Neural progenitor cell (in vitro differentiated cells): ENCODE measurements around the gene FGF4. TPM values are rescaled to one million over a fixed set of nuclear protein-coding genes. Genes with fewer than 3 reads are reported as not detected.
A peak's percentile ranks its signal among the peaks of the same experiment; 100 is the strongest.

ENCODE experiments used
- DNase-seq: peaks from one replicate; pipeline ENCODE4 v3.0.0-alpha.2; 2016; ENCODE audit warnings: low spot score
- H2AFZ ChIP-seq: fragments of 200-600 bp; sonication (generic); replicated peaks from 2 replicates; pipeline ENCODE4 v1.6.1; 2016; ENCODE audit warnings: antibody characterized with exemption
- H3F3A ChIP-seq: fragments of 200-600 bp; sonication (generic); 2 replicates; pipeline ENCODE4 v1.6.1; 2016; ENCODE audit warnings: antibody characterized with exemption, low read depth
- H3K27ac ChIP-seq: fragments of 200-600 bp; sonication (generic); 2 replicates; pipeline ENCODE4 v1.5.1; 2016; ENCODE audit warnings: mild to moderate bottlenecking
- H3K27me3 ChIP-seq: fragments of 200-600 bp; sonication (generic); 2 replicates; pipeline ENCODE4 v1.6.1; 2016; ENCODE audit warnings: mild to moderate bottlenecking, moderate library complexity
- H3K36me3 ChIP-seq: fragments of 200-600 bp; sonication (generic); 2 replicates; pipeline ENCODE4 v1.5.1; 2016
- H3K4me1 ChIP-seq: fragments of 200-600 bp; sonication (generic); 2 replicates; pipeline ENCODE4 v1.6.1; 2016; ENCODE audit warnings: mixed run types
- H3K4me2 ChIP-seq: fragments of 200-600 bp; sonication (generic); 2 replicates; pipeline ENCODE4 v1.6.1; 2016
- H3K4me3 ChIP-seq: fragments of 200-600 bp; sonication (generic); 2 replicates; pipeline ENCODE4 v1.5.1; 2016
- H3K79me2 ChIP-seq: fragments of 200-600 bp; sonication (generic); 2 replicates; pipeline ENCODE4 v1.6.1; 2016; ENCODE audit warnings: low read depth
- H3K9ac ChIP-seq: fragments of 200-600 bp; sonication (generic); 2 replicates; pipeline ENCODE4 v1.6.1; 2016
- H3K9me3 ChIP-seq: fragments of 200-600 bp; sonication (generic); 2 replicates; pipeline ENCODE4 v1.5.1; 2016; ENCODE audit warnings: low read depth
- H4K20me1 ChIP-seq: fragments of 200-600 bp; sonication (generic); 2 replicates; pipeline ENCODE4 v1.6.1; 2016; ENCODE audit warnings: low read depth
- H3K27ac Mint-ChIP-seq: 3 replicates; pipeline ENCODE4 v1.8.0; 2021; ENCODE audit warnings: mixed read lengths
- H3K27me3 Mint-ChIP-seq: 2 replicates; pipeline ENCODE4 v1.8.0; 2022; ENCODE audit warnings: low read depth, mild to moderate bottlenecking, inconsistent platforms, moderate library complexity, mixed read lengths; ENCODE audit not compliant: insufficient read depth
- H3K36me3 Mint-ChIP-seq: 3 replicates; pipeline ENCODE4 v1.8.0; 2021; ENCODE audit warnings: mixed read lengths
- H3K4me1 Mint-ChIP-seq: 3 replicates; pipeline ENCODE4 v1.8.0; 2021; ENCODE audit warnings: mixed read lengths
- H3K4me3 Mint-ChIP-seq: 3 replicates; pipeline ENCODE4 v1.8.0; 2021; ENCODE audit warnings: mild to moderate bottlenecking, moderate library complexity, mixed read lengths
- H3K9me3 Mint-ChIP-seq: 3 replicates; pipeline ENCODE4 v1.8.0; 2020; ENCODE audit warnings: mixed read lengths
- CTCF ChIP-seq: fragments of 200-600 bp; sonication (generic); IDR thresholded peaks from 2 replicates; pipeline ENCODE4 v1.5.1; 2017; ENCODE audit warnings: antibody characterized with exemption, mild to moderate bottlenecking
- EZH2 ChIP-seq: fragments of 200-600 bp; sonication (generic); IDR thresholded peaks from 2 replicates; pipeline ENCODE4 v1.6.1; 2017; ENCODE audit warnings: antibody characterized with exemption, mild to moderate bottlenecking, moderate library complexity
- EZH2phosphoT487 ChIP-seq: fragments of 200-600 bp; sonication (generic); IDR thresholded peaks from 2 replicates; pipeline ENCODE4 v1.6.1; 2017; ENCODE audit warnings: antibody characterized with exemption
- total RNA-seq: library from RNA; depleted of rRNA; stranded (reverse); fragments of >200 nt; gene quantifications from 2 replicates; pipeline ENCODE4 v1.2.3, GENCODE V29; 2015; ENCODE audit warnings: low replicate concordance

Gene FGF4
- total RNA-seq, 1 donor from 2014 or later, result 0.22 TPM

DNA sequence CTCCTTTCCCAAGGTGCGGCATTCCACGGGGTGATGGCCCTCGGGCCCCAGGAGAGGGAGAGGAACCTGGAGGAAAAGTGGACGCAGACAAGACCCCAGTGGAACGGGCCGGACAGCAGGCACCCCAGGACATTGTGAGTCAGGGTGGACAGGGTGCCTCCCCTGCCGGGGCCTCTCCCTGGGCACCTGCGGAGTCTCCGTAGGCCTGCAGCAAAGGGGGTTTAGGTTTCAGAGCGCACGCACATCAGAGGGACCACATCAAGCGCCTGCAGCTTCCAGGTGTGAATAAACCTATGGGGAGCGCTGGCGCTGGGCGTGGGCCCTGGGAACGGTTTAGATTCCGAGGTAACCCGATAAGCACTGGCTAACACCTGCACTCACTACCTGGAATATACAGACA is 48.7 kb downstream of the FGF4 start:
- H3K9me3 Mint-ChIP-seq, result no peaks in the 10 kb centered on the region
- no peaks in the 10 kb centered on the region for H3K36me3 ChIP-seq
- no peak for DNase-seq

GRCh38 chr11:69726019-69726418 is 49.1 kb downstream of the FGF4 start:
- Mint-ChIP-seq H3K27ac (peak overlapping the region; percentile 50), H3K36me3 (no peaks in the 10 kb centered on the region), H3K4me3 (no peak overlapping the region), H3K27me3 (peaks cover 5% of the 10 kb centered on the region), H3K9me3 (no peaks in the 10 kb centered on the region), H3K4me1 (peaks cover 4% of the 10 kb centered on the region)
- Histone ChIP-seq H3K4me1 (peaks cover 5% of the 10 kb centered on the region), H3K9me3 (no peaks in the 10 kb centered on the region), H3K27me3 (no peaks in the 10 kb centered on the region), H3K79me2 (no peaks in the 10 kb centered on the region), H4K20me1 (no peaks in the 10 kb centered on the region), H3K4me2 (no peak overlapping the region), H3K9ac (no peak overlapping the region), H3F3A (no peaks in the 10 kb centered on the region), H3K36me3 (no peaks in the 10 kb centered on the region), H3K27ac (no peak overlapping the region), H3K4me3 (no peak overlapping the region), H2AFZ (no peak overlapping the region)
- TF ChIP-seq EZH2 (no peak), CTCF (no peak), EZH2phosphoT487 (no peak)
- DNase-seq, result no peak

More for the DNA sequence above, 48.7 kb downstream of the FGF4 start:
- no peak overlapping the region for H3K4me3 ChIP-seq
- Mint-ChIP-seq H3K27ac (no peak overlapping the region), H3K4me1 (no peaks in the 10 kb centered on the region), H3K36me3 (no peaks in the 10 kb centered on the region), H3K27me3 (peaks cover 5% of the 10 kb centered on the region), H3K4me3 (no peak overlapping the region)
- TF ChIP-seq CTCF, result no peak
- TF ChIP-seq EZH2phosphoT487, result no peak
- TF ChIP-seq EZH2, result no peak
- H3K27ac ChIP-seq, result no peak overlapping the region
- H3K79me2 ChIP-seq, result no peaks in the 10 kb centered on the region
- no peak overlapping the region for H2AFZ ChIP-seq
- no peaks in the 10 kb centered on the region for H3K27me3 ChIP-seq
- no peaks in the 10 kb centered on the region for H3F3A ChIP-seq
- H3K9me3 ChIP-seq, result no peaks in the 10 kb centered on the region
- H3K4me2 ChIP-seq, result no peak overlapping the region
- no peaks in the 10 kb centered on the region for H4K20me1 ChIP-seq
- no peak overlapping the region for H3K9ac ChIP-seq
- peaks cover under 1% of the 10 kb centered on the region for H3K4me1 ChIP-seq

DNA sequence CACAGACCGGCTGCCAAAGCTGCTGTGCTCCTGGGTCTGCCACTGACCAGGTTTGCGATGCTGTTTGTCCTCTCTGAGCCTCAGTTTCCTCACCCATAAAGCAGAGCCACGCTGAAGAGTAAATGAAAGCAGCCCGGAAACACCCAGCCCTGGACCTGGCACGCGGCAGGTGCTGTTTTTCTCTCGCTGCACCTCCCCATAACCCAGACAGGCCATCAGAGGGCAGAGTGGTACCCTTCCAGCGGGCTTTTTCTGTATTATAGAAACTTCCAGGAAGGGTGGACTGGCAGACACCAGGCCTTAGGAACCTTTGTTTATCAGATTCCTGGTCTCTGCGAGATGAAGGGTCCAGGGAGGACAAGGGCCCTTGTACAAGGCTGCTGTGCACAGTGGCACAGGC is 53.4 kb downstream of the FGF4 start:
- Histone ChIP-seq H3K27me3 (peaks cover 22% of the 10 kb centered on the region), H3K4me1 (peaks cover 13% of the 10 kb centered on the region), H3K79me2 (no peaks in the 10 kb centered on the region), H2AFZ (no peak overlapping the region), H3F3A (no peaks in the 10 kb centered on the region), H4K20me1 (no peaks in the 10 kb centered on the region), H3K4me3 (no peak overlapping the region), H3K36me3 (no peaks in the 10 kb centered on the region), H3K27ac (no peak overlapping the region), H3K9me3 (no peaks in the 10 kb centered on the region), H3K9ac (no peak overlapping the region), H3K4me2 (no peak overlapping the region)
- peak; percentile 49 for DNase-seq
- Mint-ChIP-seq H3K9me3 (no peaks in the 10 kb centered on the region), H3K27ac (no peak overlapping the region), H3K36me3 (no peaks in the 10 kb centered on the region), H3K4me1 (peaks cover 23% of the 10 kb centered on the region), H3K4me3 (no peak overlapping the region), H3K27me3 (peaks cover 9% of the 10 kb centered on the region)
- TF ChIP-seq EZH2 (no peak), CTCF (peak; percentile 57)

- H3K9me3 Mint-ChIP-seq, result no peaks in the 10 kb centered on the region
- peaks cover 23% of the 10 kb centered on the region for H3K4me1 Mint-ChIP-seq
- no peak overlapping the region for H2AFZ ChIP-seq
- H3K4me2 ChIP-seq, result no peak overlapping the region
- no peaks in the 10 kb centered on the region for H4K20me1 ChIP-seq
- no peaks in the 10 kb centered on the region for H3K79me2 ChIP-seq
- H3K27ac Mint-ChIP-seq, result no peak overlapping the region
- H3F3A ChIP-seq, result no peaks in the 10 kb centered on the region
- no peak overlapping the region for H3K9ac ChIP-seq
- H3K36me3 Mint-ChIP-seq, result no peaks in the 10 kb centered on the region
- no peak overlapping the region for H3K4me3 ChIP-seq
- TF ChIP-seq EZH2phosphoT487, result no peak
- no peaks in the 10 kb centered on the region for H3K36me3 ChIP-seq
- H3K27me3 ChIP-seq, result peaks cover 26% of the 10 kb centered on the region
- no peak for DNase-seq
- H3K4me3 Mint-ChIP-seq, result no peak overlapping the region
- H3K27ac ChIP-seq, result no peak overlapping the region
- peaks cover 13% of the 10 kb centered on the region for H3K4me1 ChIP-seq
- no peaks in the 10 kb centered on the region for H3K9me3 ChIP-seq
- peaks cover 10% of the 10 kb centered on the region for H3K27me3 Mint-ChIP-seq
Observed at GRCh38 chr11:69721106-69721505, 54.0 kb downstream of the FGF4 start.

Other genes starting within 250 kb of the FGF4 start
- gene CCND1, start 134.2 kb downstream of the FGF4 start, total RNA-seq, result 85.0 and 94.0 TPM in 2 replicates
- 11.9 and 21.6 TPM in 2 replicates for gene LTO1, start 100.0 kb downstream of the FGF4 start, total RNA-seq
- gene FGF19, start 71.3 kb downstream of the FGF4 start, total RNA-seq, result 0.09 TPM in 1 of 2 replicates, not detected in the other
- not detected in 2 replicates for gene FGF3, start 44.1 kb upstream of the FGF4 start, total RNA-seq